ENCODE data around the gene CUL4A. TPM values are rescaled to one million over a fixed set of nuclear protein-coding genes. Genes with fewer than 3 reads are reported as not detected.

Gene CUL4A
- total and polyA plus RNA-seq, 7 donors: 75.4 to 180 (median 135) TPM

Other genes starting within 250 kb of the CUL4A start
- gene MCF2L, start 240.4 kb upstream of the CUL4A start, total RNA-seq: 10 to 100 TPM; 14.3 to 40.5 (median 23.3) TPM
- 10 to 100 TPM in 2 of 3 donors, 1 to 10 TPM in 1; 9.1 to 22.0 (median 18.7) TPM for gene MCF2L, start 240.4 kb upstream of the CUL4A start, polyA plus RNA-seq
- gene F7, start 103.8 kb upstream of the CUL4A start, total RNA-seq: under 1 TPM in 2 of 4 donors, not detected in 2; 0.10 to 0.20 TPM
- under 1 TPM in 1 of 3 donors, not detected in 2; 0.08 TPM for gene F7, start 103.8 kb upstream of the CUL4A start, polyA plus RNA-seq
- 1 to 10 TPM in 3 of 4 donors, under 1 TPM in 1; 0.63 to 4.9 (median 1.2) TPM for gene F10, start 86.8 kb upstream of the CUL4A start, total RNA-seq
- 1 to 10 TPM; 1.5 to 2.0 (median 1.6) TPM for gene F10, start 86.8 kb upstream of the CUL4A start, polyA plus RNA-seq
- gene PROZ, start 51.0 kb upstream of the CUL4A start, total RNA-seq: not detected
- gene PROZ, start 51.0 kb upstream of the CUL4A start, polyA plus RNA-seq: not detected
- gene PCID2, start 944 bp upstream of the CUL4A start, total RNA-seq: 10 to 100 TPM; 22.5 to 37.1 (median 26.4) TPM
- gene PCID2, start 944 bp upstream of the CUL4A start, polyA plus RNA-seq: 10 to 100 TPM; 19.9 to 28.2 (median 26.6) TPM
- 10 to 100 TPM; 53.7 to 71.5 (median 67.8) TPM for gene LAMP1, start 87.6 kb downstream of the CUL4A start, total RNA-seq
- 10 to 100 TPM; 35.7 to 67.5 (median 60.1) TPM for gene LAMP1, start 87.6 kb downstream of the CUL4A start, polyA plus RNA-seq
- gene GRTP1, start 154.5 kb downstream of the CUL4A start, total RNA-seq: 1 to 10 TPM; 1.5 to 4.5 (median 3.7) TPM
- gene GRTP1, start 154.5 kb downstream of the CUL4A start, polyA plus RNA-seq: 1 to 10 TPM; 4.3 to 4.7 (median 4.4) TPM
- gene ADPRHL1, start 243.9 kb downstream of the CUL4A start, total RNA-seq: 100 to 1,000 TPM; 186 to 776 (median 416) TPM
- gene ADPRHL1, start 243.9 kb downstream of the CUL4A start, polyA plus RNA-seq: 100 to 1,000 TPM; 219 to 326 (median 249) TPM